Measurements from ENCODE around the gene AUTS2.

The AUTS2 gene

GRCh38 chr7:70066844-70067243 lies 468.6 kb downstream of the AUTS2 start:
- no peak overlapping the region for H3K27ac ChIP-seq (ENCODE audit: extremely low read depth, low read depth, low read length)
- no peaks in the 10 kb centered on the region for H3K9me3 ChIP-seq (ENCODE audit: control insufficient read depth, insufficient read depth, low read depth, low read length)
- no peaks in the 10 kb centered on the region for H3K36me3 ChIP-seq (ENCODE audit: control insufficient read depth in 2 of 2, insufficient read depth in 1 of 2, low read length in 2 of 2)
- POLR2A ChIA-PET = no interaction called here
- H3K4me3 ChIP-seq (ENCODE audit: low read depth, low read length) = no peak overlapping the region
- CTCF ChIA-PET = interaction anchor here (0.9 kb wide), 1 partner anchor 323 kb away, joined by 4 read pairs; no protein-coding TSS in a partner anchor
- H3K4me1 ChIP-seq (ENCODE audit: control insufficient read depth, insufficient read depth, low read length) = peaks cover 21% of the 10 kb centered on the region
- TF ChIP-seq ZNF664 (tag by site-specific recombination; IDR thresholded peaks at IDR 0.05) (peak; percentile 65), GLIS1 (tag by site-specific recombination; IDR thresholded peaks at IDR 0.05) (peak; percentile 17; the same call in 1 of the 2 replicates), CTCF (tag by site-specific recombination; IDR thresholded peaks at IDR 0.05) (no peak), ATF2 (tag by site-specific recombination; IDR thresholded peaks at IDR 0.05; ENCODE audit: low read depth) (peak; percentile 55; the same call in 1 of the 2 replicates), MEIS1 (CRISPR knock-in tag; IDR thresholded peaks at IDR 0.05; ENCODE audit: borderline replicate concordance) (no peak), IKZF3 (tag by site-specific recombination; IDR thresholded peaks at IDR 0.05) (peak; percentile 70), ZNF354C (tag by site-specific recombination; IDR thresholded peaks at IDR 0.05; ENCODE audit: borderline replicate concordance, low read depth) (no peak), PRDM4 (tag by site-specific recombination; IDR thresholded peaks at IDR 0.05) (peak; percentile 57), EGR2 (tag by site-specific recombination; IDR thresholded peaks at IDR 0.05; ENCODE audit: low read depth) (no peak), ZNF521 (tag by site-specific recombination; IDR thresholded peaks at IDR 0.05) (no peak), OSR2 (tag by site-specific recombination; IDR thresholded peaks at IDR 0.05) (peak; percentile 68), ZNF302 (tag by site-specific recombination; IDR thresholded peaks at IDR 0.05; ENCODE audit: low read depth) (no peak), GLI4 (tag by site-specific recombination; IDR thresholded peaks at IDR 0.05) (no peak), PRDM1 (tag by site-specific recombination; IDR thresholded peaks at IDR 0.05) (no peak), ZBTB21 (tag by site-specific recombination; IDR thresholded peaks at IDR 0.05) (no peak), FEZF1 (tag by site-specific recombination; IDR thresholded peaks at IDR 0.05) (peak; percentile 62), ZNF843 (tag by site-specific recombination; IDR thresholded peaks at IDR 0.05) (peak; percentile 62), ZNF292 (tag by site-specific recombination; IDR thresholded peaks at IDR 0.05; ENCODE audit: borderline replicate concordance, low read depth) (no peak), ZNF23 (tag by site-specific recombination; IDR thresholded peaks at IDR 0.05; ENCODE audit: borderline replicate concordance) (no peak), INSM2 (tag by site-specific recombination; IDR thresholded peaks at IDR 0.05) (0 out of 2 replicates have a peak, but pooled peaks have one; percentile 10), ZNF600 (tag by site-specific recombination; IDR thresholded peaks at IDR 0.05) (no peak; the same call in 1 of the 2 replicates), ZEB2 (tag by site-specific recombination; IDR thresholded peaks at IDR 0.05) (peak; percentile 45; the same call in 1 of the 2 replicates), ZNF239 (tag by site-specific recombination; IDR thresholded peaks at IDR 0.05) (no peak)
- TF ChIP-seq, protein P1, sequence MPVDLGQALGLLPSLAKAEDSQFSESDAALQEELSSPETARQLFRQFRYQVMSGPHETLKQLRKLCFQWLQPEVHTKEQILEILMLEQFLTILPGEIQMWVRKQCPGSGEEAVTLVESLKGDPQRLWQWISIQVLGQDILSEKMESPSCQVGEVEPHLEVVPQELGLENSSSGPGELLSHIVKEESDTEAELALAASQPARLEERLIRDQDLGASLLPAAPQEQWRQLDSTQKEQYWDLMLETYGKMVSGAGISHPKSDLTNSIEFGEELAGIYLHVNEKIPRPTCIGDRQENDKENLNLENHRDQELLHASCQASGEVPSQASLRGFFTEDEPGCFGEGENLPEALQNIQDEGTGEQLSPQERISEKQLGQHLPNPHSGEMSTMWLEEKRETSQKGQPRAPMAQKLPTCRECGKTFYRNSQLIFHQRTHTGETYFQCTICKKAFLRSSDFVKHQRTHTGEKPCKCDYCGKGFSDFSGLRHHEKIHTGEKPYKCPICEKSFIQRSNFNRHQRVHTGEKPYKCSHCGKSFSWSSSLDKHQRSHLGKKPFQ (tag by site-specific recombination; IDR thresholded peaks at IDR 0.05) = no peak
- TF ChIP-seq, protein P2, sequence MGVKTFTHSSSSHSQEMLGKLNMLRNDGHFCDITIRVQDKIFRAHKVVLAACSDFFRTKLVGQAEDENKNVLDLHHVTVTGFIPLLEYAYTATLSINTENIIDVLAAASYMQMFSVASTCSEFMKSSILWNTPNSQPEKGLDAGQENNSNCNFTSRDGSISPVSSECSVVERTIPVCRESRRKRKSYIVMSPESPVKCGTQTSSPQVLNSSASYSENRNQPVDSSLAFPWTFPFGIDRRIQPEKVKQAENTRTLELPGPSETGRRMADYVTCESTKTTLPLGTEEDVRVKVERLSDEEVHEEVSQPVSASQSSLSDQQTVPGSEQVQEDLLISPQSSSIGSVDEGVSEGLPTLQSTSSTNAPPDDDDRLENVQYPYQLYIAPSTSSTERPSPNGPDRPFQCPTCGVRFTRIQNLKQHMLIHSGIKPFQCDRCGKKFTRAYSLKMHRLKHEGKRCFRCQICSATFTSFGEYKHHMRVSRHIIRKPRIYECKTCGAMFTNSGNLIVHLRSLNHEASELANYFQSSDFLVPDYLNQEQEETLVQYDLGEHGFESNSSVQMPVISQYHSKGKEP (tag by site-specific recombination; IDR thresholded peaks at IDR 0.05) = peak; percentile 9; the same call in 1 of the 2 replicates
- TF ChIP-seq, protein P3, sequence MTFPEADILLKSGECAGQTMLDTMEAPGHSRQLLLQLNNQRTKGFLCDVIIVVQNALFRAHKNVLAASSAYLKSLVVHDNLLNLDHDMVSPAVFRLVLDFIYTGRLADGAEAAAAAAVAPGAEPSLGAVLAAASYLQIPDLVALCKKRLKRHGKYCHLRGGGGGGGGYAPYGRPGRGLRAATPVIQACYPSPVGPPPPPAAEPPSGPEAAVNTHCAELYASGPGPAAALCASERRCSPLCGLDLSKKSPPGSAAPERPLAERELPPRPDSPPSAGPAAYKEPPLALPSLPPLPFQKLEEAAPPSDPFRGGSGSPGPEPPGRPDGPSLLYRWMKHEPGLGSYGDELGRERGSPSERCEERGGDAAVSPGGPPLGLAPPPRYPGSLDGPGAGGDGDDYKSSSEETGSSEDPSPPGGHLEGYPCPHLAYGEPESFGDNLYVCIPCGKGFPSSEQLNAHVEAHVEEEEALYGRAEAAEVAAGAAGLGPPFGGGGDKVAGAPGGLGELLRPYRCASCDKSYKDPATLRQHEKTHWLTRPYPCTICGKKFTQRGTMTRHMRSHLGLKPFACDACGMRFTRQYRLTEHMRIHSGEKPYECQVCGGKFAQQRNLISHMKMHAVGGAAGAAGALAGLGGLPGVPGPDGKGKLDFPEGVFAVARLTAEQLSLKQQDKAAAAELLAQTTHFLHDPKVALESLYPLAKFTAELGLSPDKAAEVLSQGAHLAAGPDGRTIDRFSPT (tag by site-specific recombination; IDR thresholded peaks at IDR 0.05) = 0 out of 2 replicates have a peak, but pooled peaks have one; percentile 38
